NCI-H1417 (cell line): ENCODE data around the gene KIAA0825.
A peak's percentile ranks its signal among the peaks of the same experiment; 100 is the strongest.

Experiments used
- DNase-seq, 3 experiments: peaks; one replicate each; lab custom pipeline; 2025; lab: John Stamatoyannopoulos, UW

Gene KIAA0825

DNA sequence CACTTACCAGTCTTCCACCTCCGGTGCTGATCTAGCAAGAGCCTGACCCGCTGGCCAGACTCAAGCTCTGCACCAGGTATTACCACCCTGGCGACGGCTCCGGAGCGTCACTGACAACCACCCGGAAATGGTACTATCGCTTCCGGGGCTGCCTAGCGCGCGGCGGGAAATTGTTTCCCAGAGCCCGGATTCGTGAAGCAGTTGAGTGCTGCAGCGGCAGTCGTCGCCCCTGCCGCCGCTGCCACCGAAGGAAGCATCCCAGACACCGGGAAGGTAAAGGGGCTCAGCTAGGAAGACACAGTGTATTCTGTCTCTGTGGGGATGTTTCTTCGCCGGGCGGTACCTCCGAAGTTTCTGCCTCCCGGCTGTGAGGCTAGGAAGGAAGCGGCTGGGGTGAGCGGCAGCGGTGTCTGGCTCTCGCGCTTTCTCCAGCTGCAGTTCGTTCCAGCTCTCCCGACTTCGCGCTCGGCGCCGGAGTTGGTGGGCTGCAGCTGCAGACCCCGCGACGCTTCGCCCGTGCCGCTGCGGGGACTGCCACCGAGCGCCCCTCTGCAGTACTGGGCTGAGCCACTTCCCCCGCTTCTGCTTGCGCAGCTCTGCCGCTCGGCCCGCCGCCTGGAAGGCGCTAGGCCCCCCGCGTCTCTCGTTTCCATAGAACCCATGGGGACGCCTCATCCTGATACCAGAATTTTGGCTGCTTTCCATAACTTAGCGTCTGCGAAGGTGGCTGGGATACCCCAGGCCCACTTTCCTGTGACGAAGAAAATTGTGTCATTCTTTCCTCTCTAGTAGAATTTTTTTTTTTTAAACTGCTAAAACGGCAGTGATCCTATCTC lies at the start of gene KIAA0825, which contains the start of gene SLF1:
Gene KIAA0825, minus strand, starts transcription at position 112 of the 836 bp plus-strand sequence. CDS start 81,478 bp downstream, outside the sequence.
Gene SLF1, plus strand, starts transcription at position 177 of the 836 bp plus-strand sequence. CDS start 10,142 bp downstream, outside the sequence.
- peak; percentile 80 to 90 (median 89) for DNase-seq

DNA sequence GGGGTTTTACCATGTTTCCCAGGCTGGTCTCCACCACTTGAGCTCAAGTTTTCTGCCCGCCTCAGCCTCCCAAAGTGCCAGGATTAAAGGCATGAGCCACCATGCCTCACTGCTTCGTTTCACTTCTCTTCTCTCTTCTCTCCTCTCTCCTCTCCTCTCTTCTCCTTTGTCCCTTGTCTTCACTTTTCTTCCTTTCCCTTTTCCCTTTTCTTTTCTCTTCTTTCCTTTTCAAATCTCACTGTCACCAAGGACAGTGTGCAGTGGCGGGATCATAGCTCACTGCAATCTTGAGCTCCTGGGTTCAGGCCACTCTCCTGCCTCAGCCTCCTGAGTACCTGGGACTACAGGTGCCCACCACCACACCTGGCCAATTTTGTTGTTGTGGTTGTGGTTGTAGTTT lies 49.5 kb upstream of the KIAA0825 start:
- DNase-seq: no peak

GRCh38 chr5:94661086-94661485 lies 42.7 kb upstream of the KIAA0825 start:
- DNase-seq: no peak

GRCh38 chr5:94660506-94660905 lies 42.1 kb upstream of the KIAA0825 start:
- DNase-seq: no peak

- no peak for DNase-seq
Observed at GRCh38 chr5:94658272-94658671, 39.9 kb upstream of the KIAA0825 start.

DNA sequence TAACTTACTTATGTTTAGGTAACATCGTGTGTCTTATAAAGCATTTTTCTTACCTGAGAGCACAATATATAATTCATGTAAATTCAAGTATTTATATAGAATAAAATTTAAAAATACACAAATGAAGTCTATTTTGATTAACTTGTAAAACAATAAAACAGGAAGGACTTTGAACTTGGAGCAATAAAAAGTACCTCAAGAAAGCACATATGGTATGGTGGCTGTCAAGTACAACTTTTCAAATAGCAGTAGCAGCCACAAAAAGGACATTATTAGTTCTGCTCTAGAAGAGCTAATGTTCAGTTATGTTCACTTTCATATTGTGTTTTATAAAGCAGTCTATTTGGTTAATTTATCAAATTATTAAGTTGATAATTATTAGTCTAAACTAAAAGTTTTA lies 31.5 kb upstream of the KIAA0825 start:
- no peak for DNase-seq

DNA sequence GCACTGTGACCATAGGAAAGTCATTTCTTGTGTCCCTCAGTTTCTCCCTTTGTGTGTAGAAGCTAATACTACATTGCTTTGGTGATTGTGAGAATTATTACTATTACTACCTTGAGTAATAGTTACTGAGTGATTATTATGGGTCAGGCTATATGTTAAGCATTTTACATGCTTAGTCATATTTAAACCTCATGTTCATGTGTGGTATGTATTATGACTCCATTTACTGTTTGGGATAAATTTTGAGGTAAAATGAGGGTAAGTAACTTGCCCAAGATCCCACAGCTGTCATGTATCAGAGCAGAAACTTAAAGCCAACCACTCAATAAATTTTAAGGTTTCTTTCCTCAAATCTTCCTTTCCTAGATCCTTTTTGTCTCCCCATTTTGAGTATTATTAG lies 28.4 kb upstream of the KIAA0825 start:
- DNase-seq: no peak

DNA sequence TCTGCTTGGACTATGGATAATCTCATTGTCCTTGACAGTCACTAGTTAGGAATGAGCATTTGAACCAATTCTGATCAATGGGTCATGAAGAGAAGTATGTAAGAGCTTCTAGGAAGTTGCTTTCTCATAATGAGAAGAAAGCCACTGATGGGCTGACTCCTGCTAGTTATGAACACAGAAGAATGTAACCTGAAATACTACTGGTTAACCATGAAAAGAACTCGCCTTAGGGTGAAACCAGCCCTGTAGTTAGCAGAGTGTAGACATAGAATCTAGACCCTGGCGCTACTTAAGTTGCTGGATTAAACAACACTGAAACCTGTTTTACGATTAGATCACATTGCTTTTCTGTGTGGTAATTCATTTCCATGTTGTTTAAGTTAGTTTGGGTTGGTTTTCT lies 26.6 kb upstream of the KIAA0825 start:
- DNase-seq: no peak

DNA sequence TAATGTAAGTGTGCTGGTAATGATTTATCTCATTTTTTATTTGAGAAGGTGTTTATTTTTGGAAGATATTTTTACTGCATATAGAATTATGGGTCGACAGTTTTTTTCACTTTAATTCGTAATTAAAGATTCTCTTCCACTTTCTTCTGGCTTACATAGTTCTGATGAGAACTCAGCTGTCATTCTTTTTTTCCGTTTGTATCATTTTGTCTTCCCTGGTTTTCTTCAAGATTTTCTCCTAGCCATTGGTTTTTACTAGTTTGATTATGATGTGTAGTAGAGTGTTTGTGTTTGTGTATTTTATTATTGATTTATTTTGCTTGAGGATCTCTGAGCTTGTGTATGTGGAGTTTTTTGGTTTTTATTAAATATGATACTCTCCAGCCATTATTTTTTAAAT lies 21.8 kb upstream of the KIAA0825 start:
- DNase-seq: no peak

DNA sequence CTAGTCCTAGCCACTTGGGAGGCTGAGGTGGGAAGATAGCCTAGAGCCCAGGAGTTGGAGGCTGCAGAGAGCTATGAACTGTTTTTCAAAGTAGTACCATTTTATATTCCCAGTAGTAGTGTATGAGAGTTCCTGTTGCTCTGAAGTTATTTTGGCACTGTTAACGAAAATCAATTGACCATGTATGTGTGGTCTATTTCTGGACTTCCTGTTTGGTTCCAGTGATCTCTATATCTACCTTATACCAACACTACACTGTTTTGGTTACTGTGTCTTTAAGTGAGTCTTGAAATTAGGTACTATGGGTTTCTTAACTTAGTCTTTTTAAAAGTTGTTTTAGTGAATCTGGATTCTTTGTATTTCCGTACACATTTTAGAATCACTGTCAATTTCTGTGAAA lies 13.6 kb upstream of the KIAA0825 start:
- DNase-seq: no peak

GRCh38 chr5:94627191-94627590 lies 8.8 kb upstream of the KIAA0825 start:
- DNase-seq: no peak

GRCh38 chr5:94623877-94624276 lies 5.5 kb upstream of the KIAA0825 start:
- DNase-seq: no peak

DNA sequence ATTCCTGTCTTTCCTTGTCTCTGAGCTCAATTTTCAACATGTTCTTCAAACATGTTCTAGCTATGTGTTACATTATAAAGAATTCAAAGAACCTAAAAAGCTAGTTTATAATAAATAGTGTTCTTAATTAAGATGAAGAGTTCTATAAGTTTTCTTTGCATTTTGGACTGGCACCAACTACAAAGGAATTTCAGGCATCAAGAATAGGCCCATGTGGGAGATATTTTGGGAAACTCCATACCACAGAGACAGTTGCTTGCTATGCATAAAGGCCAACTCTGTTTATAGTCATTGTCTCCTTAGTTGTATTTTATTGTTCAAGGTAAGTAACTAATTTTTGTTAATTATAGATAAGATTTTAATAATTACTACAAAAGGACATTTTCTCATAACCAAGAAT lies 4.6 kb upstream of the KIAA0825 start:
- no peak for DNase-seq

DNA sequence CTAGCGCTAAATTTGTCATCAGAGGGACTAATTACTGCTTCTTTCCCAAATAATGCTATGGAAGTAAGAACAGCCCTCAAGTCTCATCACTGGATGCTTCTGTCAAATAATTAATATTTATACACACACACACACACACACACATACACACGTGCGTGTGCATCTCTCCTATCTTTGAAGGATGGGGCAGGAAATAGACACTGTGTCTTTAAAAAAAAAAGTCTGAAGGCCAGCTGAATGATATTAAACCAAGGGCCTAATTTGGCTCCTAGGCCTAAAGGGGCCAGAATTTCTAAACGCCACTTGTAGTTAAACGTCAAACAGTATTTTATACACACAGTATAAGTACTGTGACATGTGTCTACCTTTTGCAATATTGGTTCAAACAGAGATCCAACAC lies 3.4 kb upstream of the KIAA0825 start:
- no peak for DNase-seq

- no peak for DNase-seq
Observed at GRCh38 chr5:94620256-94620655, 1.9 kb upstream of the KIAA0825 start.

DNA sequence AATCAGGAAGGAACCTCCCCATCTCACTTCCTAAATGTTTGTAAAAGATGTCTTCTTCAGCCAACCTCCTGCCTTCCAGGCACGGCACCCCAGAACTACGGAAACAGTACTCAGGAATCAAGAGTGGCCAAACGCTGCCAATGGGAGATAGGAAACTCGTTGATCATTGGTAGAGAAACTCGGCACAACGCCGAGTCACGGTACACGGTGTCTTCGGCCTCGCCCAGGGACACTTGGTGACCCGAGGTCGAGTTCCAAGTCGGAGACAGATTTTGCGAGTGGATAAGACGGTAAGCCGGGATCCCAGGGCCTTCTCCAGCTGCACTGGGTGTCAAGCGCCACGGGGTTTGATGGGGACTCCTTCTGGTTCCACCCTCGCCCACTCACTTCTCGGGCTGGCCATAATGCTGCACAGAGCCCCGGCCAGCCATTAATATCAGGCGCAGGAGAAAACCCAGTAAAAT lies 343 bp downstream of the KIAA0825 start:
- peak; percentile 44 to 79 (median 77) for DNase-seq

GRCh38 chr5:94615862-94616261 lies 2.5 kb downstream of the KIAA0825 start:
- DNase-seq: no peak

DNA sequence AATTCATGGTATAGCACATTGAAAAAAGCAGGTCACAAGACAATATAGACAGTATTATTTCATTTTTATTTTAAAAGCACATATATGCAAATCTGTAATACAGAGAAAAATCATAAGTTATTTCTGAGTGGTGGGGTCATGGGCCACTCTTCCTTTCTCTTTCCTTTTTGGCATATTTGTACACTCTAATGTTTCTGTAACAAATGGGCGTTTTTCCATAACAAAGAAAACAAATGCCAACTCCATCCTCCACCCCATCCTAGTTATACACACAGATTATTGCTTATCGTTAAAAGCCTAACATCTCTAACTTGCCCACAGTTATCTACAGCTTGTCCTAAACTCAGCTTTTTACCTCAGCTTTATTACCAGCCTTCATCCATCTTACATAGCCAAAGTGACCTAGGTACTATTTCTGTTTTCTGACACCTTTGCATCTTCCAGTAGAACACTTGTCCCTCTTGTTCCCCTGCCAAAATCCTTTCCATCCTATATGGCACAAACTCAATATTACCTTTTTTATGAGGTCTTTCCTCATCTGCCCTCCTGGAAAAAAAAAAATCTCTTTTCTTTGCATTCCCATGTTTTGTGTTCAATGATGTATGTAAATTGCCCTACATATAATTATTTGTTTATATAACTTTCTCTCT lies 4.1 kb downstream of the KIAA0825 start:
- DNase-seq: no peak

DNA sequence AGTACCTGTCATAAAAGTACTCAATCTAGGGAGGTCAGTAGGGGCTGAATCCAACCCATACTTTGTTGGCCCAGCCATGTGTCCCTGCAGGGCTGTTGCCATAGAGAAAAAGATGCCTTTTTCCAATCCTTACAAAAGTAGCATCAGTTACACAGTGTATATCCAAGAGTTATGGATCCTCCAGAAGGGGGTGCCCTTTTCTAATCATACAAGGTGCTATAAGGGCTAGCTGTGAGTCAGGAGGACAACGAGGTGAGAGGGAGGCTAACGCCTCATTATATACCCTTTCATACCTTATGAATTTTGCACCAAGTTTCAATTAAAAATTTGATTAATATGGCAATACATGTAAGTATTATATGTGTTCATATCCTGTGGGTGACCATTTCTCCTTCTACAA lies 4.8 kb downstream of the KIAA0825 start:
- peak in 1 of 3 experiments; percentile 16 for DNase-seq

GRCh38 chr5:94595281-94595840 lies 23.0 kb downstream of the KIAA0825 start:
- no peak for DNase-seq

GRCh38 chr5:94577466-94578245 lies 40.7 kb downstream of the KIAA0825 start:
- DNase-seq: no peak

DNA sequence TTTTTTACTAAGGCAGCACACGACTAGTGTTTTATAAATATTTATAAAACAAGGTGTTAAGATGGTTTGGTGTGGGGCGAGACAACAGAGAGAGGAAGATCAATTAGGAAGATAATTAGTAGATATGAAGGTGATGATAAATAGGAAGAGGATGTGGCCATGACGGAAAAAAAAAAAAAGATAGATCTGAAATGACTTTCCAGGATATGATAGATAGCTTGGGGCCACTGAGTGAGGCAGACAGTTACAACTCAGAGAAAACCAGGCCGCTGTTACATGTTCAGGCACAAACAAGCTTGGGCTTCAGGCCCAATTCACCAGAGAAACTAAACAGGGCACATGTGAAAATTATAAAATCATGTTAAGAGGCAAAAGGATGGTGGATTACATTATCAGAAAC lies 43.2 kb downstream of the KIAA0825 start:
- no peak for DNase-seq
